DND-41 (cell line): ENCODE data around the gene PTPRG.

Source experiments
- ATAC-seq: fragments of 200-7000 bp; cut with Tn5 transposase; 3 replicates; pipeline ENCODE4 v1.9.1; 2021; ENCODE audit warnings: low read depth; ENCODE audit not compliant: insufficient read depth
- DNase-seq: peaks from one replicate; pipeline ENCODE4 v3.0.0-alpha.2; 2020
- H2AFZ ChIP-seq: 2 replicates; pipeline ENCODE4 v1.6.0; 2012; ENCODE audit warnings: low read depth, low read length
- H3K27ac ChIP-seq: 2 replicates; pipeline ENCODE4 v1.5.1; 2012; ENCODE audit warnings: low read length, inconsistent platforms
- H3K27me3 ChIP-seq: fragments of 200-600 bp; sonication (generic); 2 replicates; pipeline ENCODE4 v1.6.0; 2012; ENCODE audit warnings: low read length, mild to moderate bottlenecking, inconsistent platforms; ENCODE audit not compliant: insufficient read depth, poor library complexity
- H3K36me3 ChIP-seq: 2 replicates; pipeline ENCODE4 v1.5.1; 2012; ENCODE audit warnings: low read length, inconsistent platforms; ENCODE audit not compliant: insufficient read depth
- H3K4me1 ChIP-seq: 2 replicates; pipeline ENCODE4 v1.5.1; 2012; ENCODE audit warnings: mild to moderate bottlenecking, low read length; ENCODE audit not compliant: insufficient read depth
- H3K4me2 ChIP-seq: 2 replicates; pipeline ENCODE4 v1.6.0; 2012; ENCODE audit warnings: mild to moderate bottlenecking, moderate library complexity, low read length, inconsistent platforms; ENCODE audit not compliant: insufficient read depth
- H3K4me3 ChIP-seq, 2 experiments: fragments of 200-600 bp in 1 of 2; shearing (Covaris generic) in 1 of 2; 2 replicates each; pipeline ENCODE4 v1.5.1; 2012 to 2016; ENCODE audit warnings: inconsistent platforms in 2 of 2, low read length in 2 of 2, mild to moderate bottlenecking in 2 of 2, low read depth in 1 of 2, moderate library complexity in 1 of 2
- H3K79me2 ChIP-seq: 2 replicates; pipeline ENCODE4 v1.6.0; 2012; ENCODE audit warnings: low read length, inconsistent platforms; ENCODE audit not compliant: insufficient read depth
- H3K9ac ChIP-seq: 2 replicates; pipeline ENCODE4 v1.6.0; 2012; ENCODE audit warnings: low read depth, mild to moderate bottlenecking, inconsistent platforms, low read length, moderate library complexity
- H3K9me3 ChIP-seq: 2 replicates; pipeline ENCODE4 v1.5.1; 2012; ENCODE audit warnings: low read length, moderate library complexity, mild to moderate bottlenecking, inconsistent platforms; ENCODE audit not compliant: insufficient read depth, severe bottlenecking
- H4K20me1 ChIP-seq: 2 replicates; pipeline ENCODE4 v1.6.0; 2012; ENCODE audit warnings: low read length; ENCODE audit not compliant: insufficient read depth
- EZH2 ChIP-seq: IDR thresholded peaks from 3 replicates; pipeline ENCODE4 v1.6.1; 2012; ENCODE audit warnings: borderline replicate concordance, low read depth, mild to moderate bottlenecking, moderate library complexity, low read length, inconsistent platforms; ENCODE audit not compliant: severe bottlenecking
- TF ChIP-seq, protein P1 (sequence below): IDR thresholded peaks from 2 replicates; pipeline ENCODE4 v1.5.1; 2012; ENCODE audit warnings: borderline replicate concordance, low read length, moderate library complexity, mild to moderate bottlenecking; ENCODE audit not compliant: poor library complexity, severe bottlenecking; ENCODE audit errors: extremely low read depth

PTPRG gene

DNA sequence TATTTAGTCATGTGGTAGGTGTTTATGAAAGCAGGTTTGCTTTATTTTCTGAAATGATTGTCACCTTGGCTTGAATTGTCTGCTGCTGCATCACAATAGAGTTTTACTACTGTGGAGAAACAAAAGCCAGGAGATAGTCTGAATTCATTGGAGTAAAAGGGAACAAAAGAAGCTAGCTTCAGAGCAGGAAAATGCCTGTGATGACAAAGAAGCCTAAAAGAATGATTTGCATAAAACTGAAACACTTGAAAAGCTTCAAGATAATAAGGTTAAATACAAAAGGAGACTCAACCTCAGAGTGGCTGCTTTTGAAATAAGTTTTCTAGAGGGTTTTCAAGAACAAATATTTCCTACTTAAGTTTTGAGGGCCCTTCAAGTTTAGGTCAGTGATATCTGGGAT is 138.3 kb downstream of the PTPRG start:
- no peak for DNase-seq
- Histone ChIP-seq H3K4me1 (no peaks in the 10 kb centered on the region), H3K4me2 (no peak overlapping the region)

DNA sequence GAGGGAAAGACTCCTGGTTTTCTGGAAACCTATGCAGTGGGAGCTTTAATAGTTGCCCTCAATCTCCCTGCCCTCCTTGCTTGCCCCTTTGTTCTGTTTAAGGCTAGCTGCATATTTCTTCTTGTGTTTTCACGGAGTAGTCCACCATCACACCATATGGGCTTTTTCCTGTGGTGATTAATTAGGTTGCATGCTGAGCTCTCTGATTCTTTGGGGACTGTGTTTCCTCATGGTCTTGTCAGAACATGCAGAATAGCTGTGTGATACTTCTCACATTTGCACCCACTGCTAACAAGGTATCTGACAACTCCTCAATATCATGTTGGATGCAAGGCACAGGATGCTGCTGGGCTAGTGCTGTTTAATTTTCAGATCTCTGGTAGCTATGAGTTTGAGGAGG is 139.6 kb downstream of the PTPRG start:
- Histone ChIP-seq H3K4me3 (no peak overlapping the region), H3K27ac (no peak overlapping the region)
- TF ChIP-seq, protein P1, sequence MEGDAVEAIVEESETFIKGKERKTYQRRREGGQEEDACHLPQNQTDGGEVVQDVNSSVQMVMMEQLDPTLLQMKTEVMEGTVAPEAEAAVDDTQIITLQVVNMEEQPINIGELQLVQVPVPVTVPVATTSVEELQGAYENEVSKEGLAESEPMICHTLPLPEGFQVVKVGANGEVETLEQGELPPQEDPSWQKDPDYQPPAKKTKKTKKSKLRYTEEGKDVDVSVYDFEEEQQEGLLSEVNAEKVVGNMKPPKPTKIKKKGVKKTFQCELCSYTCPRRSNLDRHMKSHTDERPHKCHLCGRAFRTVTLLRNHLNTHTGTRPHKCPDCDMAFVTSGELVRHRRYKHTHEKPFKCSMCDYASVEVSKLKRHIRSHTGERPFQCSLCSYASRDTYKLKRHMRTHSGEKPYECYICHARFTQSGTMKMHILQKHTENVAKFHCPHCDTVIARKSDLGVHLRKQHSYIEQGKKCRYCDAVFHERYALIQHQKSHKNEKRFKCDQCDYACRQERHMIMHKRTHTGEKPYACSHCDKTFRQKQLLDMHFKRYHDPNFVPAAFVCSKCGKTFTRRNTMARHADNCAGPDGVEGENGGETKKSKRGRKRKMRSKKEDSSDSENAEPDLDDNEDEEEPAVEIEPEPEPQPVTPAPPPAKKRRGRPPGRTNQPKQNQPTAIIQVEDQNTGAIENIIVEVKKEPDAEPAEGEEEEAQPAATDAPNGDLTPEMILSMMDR: no peak
- TF ChIP-seq EZH2: no peak

More for the DNA sequence above, 138.3 kb downstream of the PTPRG start:
- Histone ChIP-seq H3K27ac (no peak overlapping the region), H4K20me1 (no peaks in the 10 kb centered on the region), H2AFZ (no peak overlapping the region), H3K36me3 (no peaks in the 10 kb centered on the region), H3K9me3 (no peaks in the 10 kb centered on the region), H3K27me3 (no peaks in the 10 kb centered on the region), H3K79me2 (no peaks in the 10 kb centered on the region), H3K9ac (no peak overlapping the region), H3K4me3 (no peak overlapping the region)
- no peak for TF ChIP-seq EZH2
- TF ChIP-seq, protein P1: no peak
- no peak for ATAC-seq

DNA sequence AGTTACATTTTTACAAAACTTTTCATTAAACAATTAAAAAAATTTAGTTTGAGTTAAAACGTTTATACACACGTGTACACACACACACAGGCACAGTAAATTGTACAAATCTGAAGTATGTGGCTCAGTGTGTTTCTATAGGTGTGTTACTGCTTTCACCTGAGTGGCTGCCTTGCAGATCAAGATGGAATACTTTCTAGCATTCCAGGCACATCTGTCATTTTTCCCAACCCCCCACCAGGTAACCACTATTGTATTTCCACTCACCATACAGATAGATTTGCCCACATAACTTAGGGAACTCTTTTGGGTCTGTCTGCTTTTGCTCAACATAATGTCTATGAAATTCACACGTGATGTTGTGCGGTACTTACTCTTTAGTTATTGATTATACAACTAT is 141.1 kb downstream of the PTPRG start:
- Histone ChIP-seq H3K4me3 (no peak overlapping the region), H3K4me2 (no peak overlapping the region), H2AFZ (no peak overlapping the region), H3K27ac (no peak overlapping the region), H3K79me2 (no peaks in the 10 kb centered on the region), H4K20me1 (no peaks in the 10 kb centered on the region), H3K9me3 (no peaks in the 10 kb centered on the region), H3K36me3 (no peaks in the 10 kb centered on the region), H3K9ac (no peak overlapping the region), H3K27me3 (no peaks in the 10 kb centered on the region), H3K4me1 (no peaks in the 10 kb centered on the region)
- DNase-seq: no peak
- TF ChIP-seq EZH2: no peak
- TF ChIP-seq, protein P1: no peak
- ATAC-seq: no peak

More for the DNA sequence above, 139.6 kb downstream of the PTPRG start:
- Histone ChIP-seq H4K20me1 (no peaks in the 10 kb centered on the region), H3K79me2 (no peaks in the 10 kb centered on the region), H3K36me3 (no peaks in the 10 kb centered on the region), H3K9ac (no peak overlapping the region), H3K4me2 (no peak overlapping the region), H3K27me3 (no peaks in the 10 kb centered on the region), H3K9me3 (no peaks in the 10 kb centered on the region), H3K4me1 (no peaks in the 10 kb centered on the region), H2AFZ (no peak overlapping the region)
- no peak for DNase-seq
- ATAC-seq: no peak

DNA sequence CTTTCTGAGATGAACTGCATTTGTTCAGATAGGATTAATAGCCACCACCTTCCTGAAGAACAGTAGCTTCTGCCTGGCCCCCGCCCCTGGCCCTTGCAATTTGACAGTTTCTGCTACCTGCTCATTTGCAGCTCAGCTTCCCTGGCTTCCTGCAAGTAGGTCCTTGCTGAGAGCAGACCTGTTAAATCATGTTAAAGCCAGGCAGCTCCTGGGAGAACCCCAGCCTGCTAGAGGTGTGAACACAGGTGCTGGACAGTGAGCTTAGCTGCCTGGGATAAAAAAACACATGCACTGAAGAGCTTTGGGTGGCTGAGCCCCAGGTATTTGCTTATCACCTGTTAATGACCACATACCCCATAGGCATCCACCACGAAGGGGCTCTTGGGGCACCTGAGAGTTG is 143.4 kb downstream of the PTPRG start:
- H3K9me3 ChIP-seq: no peaks in the 10 kb centered on the region
- no peak overlapping the region for H3K27ac ChIP-seq
- H3K4me2 ChIP-seq: no peak overlapping the region
- no peaks in the 10 kb centered on the region for H3K4me1 ChIP-seq
- H3K79me2 ChIP-seq: no peaks in the 10 kb centered on the region
- H3K27me3 ChIP-seq: no peaks in the 10 kb centered on the region
- no peaks in the 10 kb centered on the region for H4K20me1 ChIP-seq
- no peak overlapping the region for H3K4me3 ChIP-seq
- TF ChIP-seq, protein P1: no peak
- TF ChIP-seq EZH2: no peak
- DNase-seq (no peak), ATAC-seq (no peak)
- H2AFZ ChIP-seq: no peak overlapping the region
- no peak overlapping the region for H3K9ac ChIP-seq
- no peaks in the 10 kb centered on the region for H3K36me3 ChIP-seq
